Tibial nerve (tissue), 4 donors: ENCODE measurements around the gene ZNF521.

ENCODE experiments used
- EP300 ChIP-seq, 2 donors: sonication (generic); formaldehyde crosslinking; IDR thresholded peaks; one replicate each; pipeline ENCODE4 v1.6.1; 2017; ENCODE audit warnings: antibody characterized with exemption in 2 of 2, mild to moderate bottlenecking in 1 of 2
- TF ChIP-seq, protein P1 (sequence below), 5 experiments: fragments of 200-600 bp in 3 of 5; fragments of 450-650 bp in 2 of 5; sonication (generic) in 3 of 5; IDR thresholded peaks; one replicate each; pipeline ENCODE4 v1.5.1; 2016 to 2019; ENCODE audit warnings: antibody characterized with exemption in 5 of 5, mild to moderate bottlenecking in 3 of 5, moderate library complexity in 2 of 5

DNA sequence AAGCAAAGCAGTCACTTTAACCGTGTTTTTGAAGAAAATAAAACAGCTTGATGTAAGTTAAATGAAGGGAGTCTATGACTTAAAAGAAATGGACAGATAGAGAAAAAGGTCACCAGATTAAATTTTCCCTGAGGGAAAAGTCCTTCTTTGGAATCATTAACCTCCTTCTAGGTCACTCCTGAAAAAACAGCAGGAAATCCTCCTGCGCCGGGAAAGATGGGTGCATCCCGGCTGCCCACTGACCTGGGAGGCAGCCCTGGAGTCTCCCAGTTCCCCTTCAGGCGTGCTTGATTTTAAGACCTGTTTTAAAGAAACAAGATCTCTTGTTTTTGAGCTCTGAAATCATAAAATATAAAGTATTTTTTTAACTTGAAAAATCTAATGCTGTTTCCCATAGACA lies 18.4 kb upstream of the ZNF521 start:
- TF ChIP-seq EP300 (IDR thresholded peaks at IDR 0.05): no peak
- TF ChIP-seq, protein P1, sequence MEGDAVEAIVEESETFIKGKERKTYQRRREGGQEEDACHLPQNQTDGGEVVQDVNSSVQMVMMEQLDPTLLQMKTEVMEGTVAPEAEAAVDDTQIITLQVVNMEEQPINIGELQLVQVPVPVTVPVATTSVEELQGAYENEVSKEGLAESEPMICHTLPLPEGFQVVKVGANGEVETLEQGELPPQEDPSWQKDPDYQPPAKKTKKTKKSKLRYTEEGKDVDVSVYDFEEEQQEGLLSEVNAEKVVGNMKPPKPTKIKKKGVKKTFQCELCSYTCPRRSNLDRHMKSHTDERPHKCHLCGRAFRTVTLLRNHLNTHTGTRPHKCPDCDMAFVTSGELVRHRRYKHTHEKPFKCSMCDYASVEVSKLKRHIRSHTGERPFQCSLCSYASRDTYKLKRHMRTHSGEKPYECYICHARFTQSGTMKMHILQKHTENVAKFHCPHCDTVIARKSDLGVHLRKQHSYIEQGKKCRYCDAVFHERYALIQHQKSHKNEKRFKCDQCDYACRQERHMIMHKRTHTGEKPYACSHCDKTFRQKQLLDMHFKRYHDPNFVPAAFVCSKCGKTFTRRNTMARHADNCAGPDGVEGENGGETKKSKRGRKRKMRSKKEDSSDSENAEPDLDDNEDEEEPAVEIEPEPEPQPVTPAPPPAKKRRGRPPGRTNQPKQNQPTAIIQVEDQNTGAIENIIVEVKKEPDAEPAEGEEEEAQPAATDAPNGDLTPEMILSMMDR (IDR thresholded peaks at IDR 0.05): no peak
